Central memory CD8-positive, alpha-beta T cell (primary cell): Measurements from ENCODE around the gene OSBPL6.
"Not testable (repeated sequence)": the region's sequence is repeated elsewhere in the genome, so short reads cannot be mapped to it uniquely, and the experiment has no call there.

Experiments used
- ATAC-seq: fragments of 150-1000 bp; cut with Tn5 transposase; replicated peaks from 2 replicates; pipeline ENCODE4 v1.10.0; 2022; ENCODE audit warnings: mild to moderate bottlenecking, moderate FRiP score, moderate number of reproducible peaks; ENCODE audit not compliant: poor library complexity, severe bottlenecking; ENCODE audit errors: extremely low read depth
- DNase-seq, 2 donors: peaks; one replicate each; pipeline ENCODE4 v3.0.0; 2021; ENCODE audit warnings: low spot score in 2 of 2
- H3K27ac Mint-ChIP-seq: one replicate; pipeline ENCODE4 v1.8.0; 2022; ENCODE audit warnings: low read depth, mild to moderate bottlenecking, moderate library complexity, mixed read lengths
- H3K27me3 Mint-ChIP-seq: one replicate; pipeline ENCODE4 v1.8.0; 2022; ENCODE audit warnings: mixed read lengths
- H3K36me3 Mint-ChIP-seq: one replicate; pipeline ENCODE4 v1.8.0; 2022; ENCODE audit warnings: mild to moderate bottlenecking, moderate library complexity, mixed read lengths; ENCODE audit not compliant: insufficient read depth
- H3K4me1 Mint-ChIP-seq: one replicate; pipeline ENCODE4 v1.8.0; 2022; ENCODE audit warnings: mixed read lengths
- H3K4me3 Mint-ChIP-seq: one replicate; pipeline ENCODE4 v1.8.0; 2022; ENCODE audit warnings: mild to moderate bottlenecking, moderate library complexity, mixed read lengths
- H3K9me3 Mint-ChIP-seq: one replicate; pipeline ENCODE4 v1.8.0; 2022; ENCODE audit warnings: mixed read lengths

Gene OSBPL6

DNA sequence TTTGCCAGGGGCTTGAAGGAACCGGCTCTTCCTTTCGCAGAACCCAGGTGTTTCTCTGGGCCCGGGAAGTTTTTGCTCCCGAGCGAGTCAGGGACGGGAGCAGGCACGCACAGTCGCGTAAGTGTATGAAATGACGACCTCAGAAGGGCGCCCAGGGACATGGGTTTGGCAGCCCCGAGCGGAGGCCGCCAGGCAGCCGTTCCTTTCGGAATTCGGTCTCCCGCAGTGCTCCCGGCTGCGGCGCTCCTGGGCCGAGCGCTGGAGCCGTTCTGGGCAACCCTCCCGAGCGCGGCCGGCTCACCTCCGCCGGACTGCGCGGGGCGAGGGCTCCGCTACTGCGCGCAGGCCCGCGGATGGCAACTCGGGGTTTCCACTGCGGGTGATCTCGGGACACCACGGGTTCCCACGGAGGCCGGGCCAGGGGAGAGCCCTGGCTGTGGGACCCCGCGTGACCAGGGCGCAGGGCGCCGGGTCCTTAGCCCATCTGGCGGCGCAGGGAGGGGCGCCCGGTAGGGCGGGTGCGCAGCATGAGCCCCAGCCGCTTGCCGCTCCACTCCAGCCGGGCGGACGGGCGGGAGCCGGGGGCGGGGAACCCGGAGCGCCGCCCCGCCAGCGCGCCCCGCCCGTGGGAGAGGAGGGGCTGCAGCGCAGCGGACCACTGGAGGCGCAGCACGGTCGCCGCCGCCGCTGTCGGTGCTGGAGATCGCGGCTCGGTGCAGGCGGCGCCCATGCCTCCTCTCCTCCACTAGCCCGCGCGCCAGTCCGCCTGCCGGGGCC lies at the start of gene OSBPL6:
Gene OSBPL6, plus strand, starts transcription at position 690 of the 777 bp plus-strand sequence. CDS start 111,673 bp downstream, outside the sequence.
- H3K27me3 Mint-ChIP-seq = peaks cover 61% of the 10 kb centered on the region
- H3K27ac Mint-ChIP-seq = no peak within 1 kb of the TSS
- H3K36me3 Mint-ChIP-seq = peaks cover 2% of the 10 kb centered on the region
- H3K4me1 Mint-ChIP-seq = peaks cover 4% of the 10 kb centered on the region
- peak in 1 of 2 donors; percentile 18 for DNase-seq
- no peaks in the 10 kb centered on the region for H3K9me3 Mint-ChIP-seq
- ATAC-seq = peak; percentile 70
- H3K4me3 Mint-ChIP-seq = peak within 1 kb of the TSS; percentile 73

DNA sequence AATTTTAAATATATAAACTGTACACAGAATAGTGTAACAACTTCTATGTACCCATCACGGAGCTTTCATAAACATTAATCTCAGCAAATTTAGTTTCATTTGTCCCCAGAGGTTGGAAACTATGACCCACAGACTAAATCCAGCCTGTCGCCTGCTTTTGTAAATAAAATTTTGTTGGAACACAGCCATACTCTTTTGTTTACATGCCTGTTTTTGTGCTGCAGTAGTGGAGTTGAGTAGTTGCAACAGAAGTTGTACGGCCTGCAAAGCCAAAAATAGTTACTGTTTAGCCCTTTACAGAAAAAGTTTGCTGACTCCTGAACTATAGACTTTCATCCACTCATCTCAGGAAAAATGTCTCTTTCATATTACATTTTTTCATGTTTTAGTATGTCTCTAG lies 42.3 kb upstream of the OSBPL6 start:
- DNase-seq = no peak
- no peak overlapping the region for H3K27ac Mint-ChIP-seq
- no peak overlapping the region for H3K4me3 Mint-ChIP-seq
- peaks cover 8% of the 10 kb centered on the region for H3K9me3 Mint-ChIP-seq
- no peak for ATAC-seq
- no peaks in the 10 kb centered on the region for H3K36me3 Mint-ChIP-seq
- peaks cover 49% of the 10 kb centered on the region for H3K27me3 Mint-ChIP-seq
- no peaks in the 10 kb centered on the region for H3K4me1 Mint-ChIP-seq

GRCh38 chr2:178152542-178152941 lies 41.8 kb upstream of the OSBPL6 start:
- ATAC-seq (no peak), DNase-seq (no peak)
- Mint-ChIP-seq H3K4me1 (no peaks in the 10 kb centered on the region), H3K36me3 (no peaks in the 10 kb centered on the region), H3K4me3 (no peak overlapping the region), H3K27ac (no peak overlapping the region), H3K27me3 (peaks cover 45% of the 10 kb centered on the region), H3K9me3 (peaks cover 8% of the 10 kb centered on the region)

GRCh38 chr2:178152977-178153376 lies 41.3 kb upstream of the OSBPL6 start:
- Mint-ChIP-seq H3K9me3 (peaks cover 8% of the 10 kb centered on the region), H3K27ac (no peak overlapping the region), H3K27me3 (peaks cover 45% of the 10 kb centered on the region), H3K36me3 (no peaks in the 10 kb centered on the region), H3K4me3 (no peak overlapping the region), H3K4me1 (no peaks in the 10 kb centered on the region)
- no peak for ATAC-seq
- DNase-seq = no peak

DNA sequence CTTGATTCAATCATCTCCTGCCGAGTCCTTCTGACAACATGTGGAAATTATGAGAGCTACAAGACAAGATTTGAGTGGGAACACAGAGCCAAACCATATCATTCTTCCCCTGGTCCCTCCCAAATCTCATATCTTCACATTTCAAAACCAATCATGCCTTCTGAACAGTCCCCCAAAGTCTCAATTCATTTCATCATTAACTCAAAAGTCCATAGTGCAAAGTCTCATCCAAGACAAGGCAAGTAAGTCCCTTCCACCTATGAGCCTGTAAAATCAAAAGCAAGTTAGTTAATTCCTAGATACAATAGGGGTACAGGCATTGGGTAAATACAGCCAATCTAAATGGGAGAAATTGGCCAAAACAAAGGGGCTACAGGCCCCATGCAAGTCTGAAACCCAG lies 40.4 kb upstream of the OSBPL6 start:
- not testable (repeated sequence) for H3K4me1 Mint-ChIP-seq

DNA sequence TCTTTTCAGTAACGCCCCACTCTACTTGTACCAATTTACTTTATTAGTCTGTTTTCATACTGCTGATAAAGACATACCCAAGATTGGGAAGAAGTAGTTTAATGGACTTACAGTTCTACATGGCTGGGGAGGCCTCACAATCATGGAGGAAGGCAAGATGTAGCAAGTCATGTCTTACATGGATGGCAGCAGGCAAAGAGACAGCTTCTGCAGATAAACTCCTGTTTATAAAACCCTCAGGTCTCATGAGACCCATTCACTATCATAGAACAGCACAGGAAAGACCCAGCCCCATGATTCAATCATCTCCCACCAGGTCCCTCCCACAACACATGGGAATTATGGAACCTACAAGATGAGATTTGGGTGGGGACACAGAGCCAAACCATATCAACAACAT lies 38.8 kb upstream of the OSBPL6 start:
- no peak for ATAC-seq
- Mint-ChIP-seq H3K36me3 (no peaks in the 10 kb centered on the region), H3K9me3 (peaks cover 8% of the 10 kb centered on the region), H3K4me3 (no peak overlapping the region), H3K27me3 (peaks cover 50% of the 10 kb centered on the region), H3K27ac (no peak overlapping the region), H3K4me1 (no peaks in the 10 kb centered on the region)
- no peak for DNase-seq

More for the DNA sequence above, 40.4 kb upstream of the OSBPL6 start:
- not testable (repeated sequence) for H3K27ac Mint-ChIP-seq, H3K9me3 Mint-ChIP-seq, DNase-seq, ATAC-seq, H3K4me3 Mint-ChIP-seq, H3K36me3 Mint-ChIP-seq
- peaks cover 50% of the 10 kb centered on the region for H3K27me3 Mint-ChIP-seq

- no peaks in the 10 kb centered on the region for H3K36me3 Mint-ChIP-seq
- DNase-seq (no peak), ATAC-seq (no peak)
- H3K4me3 Mint-ChIP-seq = no peak overlapping the region
- peaks cover 8% of the 10 kb centered on the region for H3K9me3 Mint-ChIP-seq
- peaks cover 56% of the 10 kb centered on the region for H3K27me3 Mint-ChIP-seq
- H3K27ac Mint-ChIP-seq = no peak overlapping the region
- no peaks in the 10 kb centered on the region for H3K4me1 Mint-ChIP-seq
These were observed 36.7 kb upstream of the OSBPL6 start for GRCh38 chr2:178157574-178157973.

DNA sequence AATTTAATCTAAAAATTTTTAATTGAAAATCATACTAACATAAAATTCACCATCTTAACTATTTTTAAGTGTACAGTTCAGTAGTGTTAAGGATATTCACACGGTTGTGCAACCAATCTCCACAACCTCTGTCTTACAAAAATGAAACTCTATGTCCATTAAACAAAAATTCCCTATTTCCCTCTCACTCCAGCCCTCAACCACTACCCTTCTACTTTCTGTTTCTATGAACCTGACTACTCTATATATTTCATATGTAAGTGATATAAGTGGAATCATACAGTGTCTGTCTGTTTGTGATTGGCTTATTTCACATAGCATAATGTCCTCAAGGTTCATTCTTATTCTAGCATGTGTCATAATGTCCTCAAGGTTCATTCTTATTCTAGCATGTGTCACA lies 34.3 kb upstream of the OSBPL6 start:
- no peak for ATAC-seq
- H3K27me3 Mint-ChIP-seq = peaks cover 57% of the 10 kb centered on the region

DNA sequence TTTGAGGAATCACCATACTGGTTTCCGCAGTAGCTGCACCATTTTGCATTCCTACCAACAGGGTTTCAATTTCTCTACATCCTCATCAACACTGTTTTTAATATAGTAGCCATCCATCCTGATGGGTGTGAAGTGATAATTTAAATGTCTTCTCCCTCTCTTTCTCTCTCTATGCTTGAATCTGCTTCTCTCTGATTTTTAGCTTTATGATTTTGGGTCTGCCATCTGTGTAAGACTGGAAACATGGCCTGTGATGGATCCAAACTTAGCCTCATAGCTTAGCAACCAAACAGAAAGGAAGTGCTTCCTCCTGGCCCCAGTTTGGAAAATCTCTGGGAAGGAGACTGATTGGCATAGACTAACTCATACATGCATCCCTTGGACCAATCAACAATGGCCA lies 33.7 kb upstream of the OSBPL6 start:
- Mint-ChIP-seq H3K27me3 (peaks cover 53% of the 10 kb centered on the region), H3K27ac (no peak overlapping the region), H3K4me3 (no peak overlapping the region), H3K4me1 (no peaks in the 10 kb centered on the region), H3K36me3 (no peaks in the 10 kb centered on the region), H3K9me3 (peaks cover 1% of the 10 kb centered on the region)
- ATAC-seq = no peak
- no peak for DNase-seq

More for the DNA sequence above, 34.3 kb upstream of the OSBPL6 start:
- DNase-seq = no peak
- no peak overlapping the region for H3K4me3 Mint-ChIP-seq
- H3K27ac Mint-ChIP-seq = no peak overlapping the region
- H3K36me3 Mint-ChIP-seq = no peaks in the 10 kb centered on the region
- H3K9me3 Mint-ChIP-seq = peaks cover 7% of the 10 kb centered on the region
- H3K4me1 Mint-ChIP-seq = no peaks in the 10 kb centered on the region

GRCh38 chr2:178163395-178163794 lies 30.9 kb upstream of the OSBPL6 start:
- Mint-ChIP-seq H3K36me3 (no peaks in the 10 kb centered on the region), H3K9me3 (no peaks in the 10 kb centered on the region), H3K4me3 (no peak overlapping the region), H3K4me1 (no peaks in the 10 kb centered on the region), H3K27ac (no peak overlapping the region), H3K27me3 (peaks cover 39% of the 10 kb centered on the region)
- DNase-seq = no peak
- ATAC-seq = no peak

GRCh38 chr2:178163911-178164310 lies 30.4 kb upstream of the OSBPL6 start:
- H3K9me3 Mint-ChIP-seq = no peaks in the 10 kb centered on the region
- H3K27ac Mint-ChIP-seq = no peak overlapping the region
- no peak for DNase-seq
- no peak for ATAC-seq
- no peak overlapping the region for H3K4me3 Mint-ChIP-seq
- H3K4me1 Mint-ChIP-seq = no peaks in the 10 kb centered on the region
- H3K36me3 Mint-ChIP-seq = no peaks in the 10 kb centered on the region
- peaks cover 34% of the 10 kb centered on the region for H3K27me3 Mint-ChIP-seq

- no peak for ATAC-seq
- no peak overlapping the region for H3K4me3 Mint-ChIP-seq
These were observed 20.7 kb upstream of the OSBPL6 start for GRCh38 chr2:178173657-178174056.

DNA sequence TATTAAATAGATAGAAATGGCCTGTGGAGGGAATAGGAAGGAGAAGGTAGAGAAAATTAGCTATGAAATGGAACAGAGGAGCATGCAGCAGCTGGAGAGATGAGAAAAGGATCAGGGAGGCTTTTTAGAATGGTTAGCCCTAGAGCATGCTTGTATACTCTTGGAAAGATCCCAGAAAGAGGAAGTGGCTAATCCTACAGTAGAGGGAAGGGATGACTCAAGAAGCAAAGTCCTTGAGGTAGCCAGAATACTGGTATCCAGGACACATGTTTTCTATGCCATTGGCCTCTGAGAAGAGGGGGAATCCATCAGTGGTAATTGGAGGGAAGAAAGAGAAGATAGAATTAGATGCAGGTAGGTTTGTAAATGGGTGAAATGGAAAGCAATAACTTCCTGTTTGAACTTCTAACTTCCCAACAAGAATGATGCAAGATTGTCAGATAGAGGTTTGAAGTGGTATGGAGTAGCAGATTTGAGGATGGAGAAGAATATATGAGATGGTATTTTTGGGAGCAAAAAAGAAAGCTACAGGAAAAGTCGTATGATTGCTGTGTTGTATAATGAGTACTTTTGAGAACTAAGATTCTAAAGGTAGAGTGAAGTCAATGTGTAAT lies 17.1 kb upstream of the OSBPL6 start:
- ATAC-seq (no peak), DNase-seq (no peak)
- H3K27me3 Mint-ChIP-seq = peaks cover 22% of the 10 kb centered on the region

More at GRCh38 chr2:178173657-178174056, 20.7 kb upstream of the OSBPL6 start:
- no peaks in the 10 kb centered on the region for H3K9me3 Mint-ChIP-seq
- no peak overlapping the region for H3K27ac Mint-ChIP-seq
- DNase-seq = no peak
- no peaks in the 10 kb centered on the region for H3K4me1 Mint-ChIP-seq
- peaks cover 3% of the 10 kb centered on the region for H3K36me3 Mint-ChIP-seq
- peaks cover 43% of the 10 kb centered on the region for H3K27me3 Mint-ChIP-seq

More for the DNA sequence above, 17.1 kb upstream of the OSBPL6 start:
- no peaks in the 10 kb centered on the region for H3K4me1 Mint-ChIP-seq
- no peak overlapping the region for H3K4me3 Mint-ChIP-seq
- H3K36me3 Mint-ChIP-seq = peaks cover 2% of the 10 kb centered on the region
- no peak overlapping the region for H3K27ac Mint-ChIP-seq
- H3K9me3 Mint-ChIP-seq = no peaks in the 10 kb centered on the region
